Measurements from ENCODE around the gene SPDYE2.
"Not testable (repeated sequence)": the region's sequence is repeated elsewhere in the genome, so short reads cannot be mapped to it uniquely, and the experiment has no call there.

Gene SPDYE2

DNA sequence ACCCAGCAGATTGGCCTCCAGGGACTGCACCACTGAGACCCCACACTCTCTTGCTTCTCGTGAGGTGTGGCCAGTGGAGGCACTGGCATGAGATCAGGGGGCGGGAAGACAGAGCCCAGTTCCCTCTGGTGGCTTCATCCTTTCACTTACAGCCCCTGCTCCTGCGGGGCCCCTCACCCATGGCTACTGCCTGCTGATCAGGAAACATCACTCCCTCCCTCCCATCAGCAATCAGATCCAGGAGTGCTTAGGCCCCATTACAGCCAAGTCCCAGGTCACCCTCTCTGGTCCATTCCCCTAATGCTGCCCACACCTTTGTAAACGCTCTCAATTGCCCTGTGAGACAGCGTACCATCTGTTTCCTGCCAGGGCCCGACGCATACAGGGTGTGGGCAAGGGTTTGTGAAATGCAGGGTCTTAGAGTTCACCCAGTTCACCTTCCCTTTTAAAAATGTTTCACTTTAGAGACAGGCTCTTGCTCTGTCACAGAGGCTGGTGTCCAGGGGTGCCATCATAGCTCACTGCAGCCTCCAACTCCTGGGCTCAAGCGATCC lies 15.9 kb upstream of the SPDYE2 start:
- FAIRE-seq; DNase-seq (ENCODE audit: low spot score): not testable (repeated sequence)

DNA sequence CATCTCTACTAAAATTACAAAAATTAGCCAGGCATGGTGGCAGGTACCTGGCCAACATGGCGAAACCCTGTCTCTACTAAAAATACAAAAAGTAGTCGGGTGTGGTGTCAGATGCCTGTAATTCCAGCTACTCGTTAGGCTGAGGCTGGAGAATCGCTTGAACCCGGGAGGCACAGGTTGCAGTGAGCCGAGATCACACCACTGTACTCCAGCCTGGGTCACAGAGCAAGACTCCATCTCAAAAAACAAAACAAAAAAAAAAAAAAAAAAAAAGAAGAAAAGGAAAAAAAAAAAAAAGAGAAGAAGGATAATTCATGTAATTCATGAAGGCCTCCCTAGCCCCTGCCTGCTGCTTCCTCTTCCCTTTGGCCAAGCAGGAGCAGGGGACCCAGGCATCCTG lies 10.4 kb upstream of the SPDYE2 start:
- not testable (repeated sequence) for DNase-seq (ENCODE audit: low spot score); FAIRE-seq

DNA sequence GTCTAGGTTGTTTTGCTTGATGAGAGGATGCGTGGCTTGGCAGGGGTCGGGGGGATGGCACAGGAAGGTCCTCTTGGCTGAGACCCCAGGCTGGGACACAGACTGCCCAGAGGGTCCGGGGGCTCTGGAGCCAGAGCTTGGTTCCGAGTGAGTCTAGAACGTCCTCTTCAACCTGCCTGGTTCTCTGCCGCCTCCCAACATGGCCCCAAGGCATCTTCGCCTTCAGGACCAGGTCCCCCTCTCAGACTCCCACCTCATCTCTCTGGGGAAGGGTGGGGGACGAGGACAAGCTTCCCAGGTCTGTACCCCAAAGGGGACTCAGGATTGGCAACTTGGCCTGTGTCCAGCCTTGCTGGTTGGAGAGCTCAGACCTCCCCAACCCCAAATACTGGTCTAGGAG lies 8.9 kb upstream of the SPDYE2 start:
- FAIRE-seq; DNase-seq (ENCODE audit: low spot score): not testable (repeated sequence)

DNA sequence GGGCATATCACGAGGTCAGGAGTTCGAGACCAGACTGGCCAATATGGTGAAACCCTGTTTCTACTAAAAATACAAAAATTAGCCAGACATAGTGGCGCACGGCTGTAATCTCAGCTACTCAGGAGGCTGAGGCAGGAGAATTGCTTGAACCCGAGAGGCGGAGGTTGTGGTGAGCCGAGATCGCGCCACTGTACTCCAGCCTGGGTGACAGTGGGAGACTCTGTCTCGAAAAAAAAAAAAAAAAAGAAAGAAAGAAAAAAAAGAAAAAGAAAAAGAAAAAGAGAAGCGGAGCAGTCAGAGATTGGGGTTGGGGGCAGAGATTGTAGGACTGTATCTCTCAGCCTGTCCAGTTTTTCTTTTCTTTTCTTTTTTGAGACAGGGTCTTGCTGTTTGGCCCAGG lies 8.3 kb upstream of the SPDYE2 start:
- not testable (repeated sequence) for DNase-seq (ENCODE audit: low spot score); FAIRE-seq

DNA sequence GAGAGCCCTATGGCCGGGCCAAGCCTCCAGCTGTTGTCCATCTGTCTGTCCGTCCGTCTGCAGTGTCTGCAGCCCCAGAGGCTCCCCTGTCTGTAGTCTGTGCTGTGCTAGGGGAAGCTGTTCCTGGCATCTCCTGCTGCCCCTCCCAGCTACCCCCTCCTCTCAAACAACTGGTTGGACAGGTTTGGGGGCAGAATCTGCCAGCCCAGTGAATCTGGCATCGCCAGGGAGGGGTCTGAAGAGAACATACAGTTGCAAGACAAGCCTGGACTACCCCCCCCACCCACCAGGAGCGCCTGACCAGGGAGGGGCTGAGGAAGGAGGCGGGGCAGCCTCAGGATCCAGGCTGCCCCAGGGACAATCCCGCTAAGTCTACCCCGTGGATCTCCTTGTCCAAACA lies 7.4 kb upstream of the SPDYE2 start, which contains the start of gene UPK3BL2:
Gene UPK3BL2, minus strand, starts transcription at position 101 of the 400 bp plus-strand sequence. Its CDS starts 60 bp downstream, at position 41.
- not testable (repeated sequence) for DNase-seq (ENCODE audit: low spot score); FAIRE-seq

DNA sequence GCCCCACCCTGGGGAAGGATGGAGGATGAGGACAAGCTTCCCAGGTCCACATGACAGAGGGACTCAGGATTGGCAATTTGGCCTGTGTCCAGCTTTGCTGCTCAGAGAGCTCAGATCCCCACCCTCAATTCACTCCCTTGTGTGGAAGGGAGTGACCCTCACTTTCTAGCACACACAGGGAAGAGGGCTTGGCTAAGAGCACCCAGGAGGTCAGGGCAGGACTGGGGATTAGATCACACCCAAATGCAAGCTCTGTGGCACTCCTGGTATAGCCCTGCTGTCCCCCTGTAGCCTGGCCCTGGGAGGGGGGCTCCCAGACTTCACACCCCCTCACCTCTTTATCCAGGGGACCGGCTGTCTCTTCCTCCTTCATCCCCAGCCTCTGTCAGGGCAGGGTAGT lies 6.7 kb upstream of the SPDYE2 start:
- DNase-seq (ENCODE audit: low spot score); FAIRE-seq: not testable (repeated sequence)

DNA sequence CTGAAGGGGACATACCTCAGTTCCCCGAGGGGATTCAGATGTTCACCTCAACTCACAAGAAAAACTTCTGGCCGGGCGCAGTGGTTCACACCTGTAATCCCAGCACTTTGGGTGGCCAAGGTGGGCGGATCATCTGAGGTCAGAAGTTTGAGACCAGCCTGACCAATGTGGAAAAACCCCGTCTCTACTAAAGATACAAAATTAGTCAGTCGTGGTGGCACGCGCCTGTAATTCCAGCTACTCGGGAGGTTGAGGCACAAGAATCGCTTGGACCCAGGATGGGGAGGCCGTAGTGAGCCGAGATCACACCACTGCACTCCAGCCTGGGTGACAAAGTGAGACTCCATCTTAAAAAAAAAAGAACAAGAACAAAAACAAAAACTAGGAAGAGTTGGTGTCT lies 5.7 kb upstream of the SPDYE2 start:
- FAIRE-seq; DNase-seq (ENCODE audit: low spot score): not testable (repeated sequence)

DNA sequence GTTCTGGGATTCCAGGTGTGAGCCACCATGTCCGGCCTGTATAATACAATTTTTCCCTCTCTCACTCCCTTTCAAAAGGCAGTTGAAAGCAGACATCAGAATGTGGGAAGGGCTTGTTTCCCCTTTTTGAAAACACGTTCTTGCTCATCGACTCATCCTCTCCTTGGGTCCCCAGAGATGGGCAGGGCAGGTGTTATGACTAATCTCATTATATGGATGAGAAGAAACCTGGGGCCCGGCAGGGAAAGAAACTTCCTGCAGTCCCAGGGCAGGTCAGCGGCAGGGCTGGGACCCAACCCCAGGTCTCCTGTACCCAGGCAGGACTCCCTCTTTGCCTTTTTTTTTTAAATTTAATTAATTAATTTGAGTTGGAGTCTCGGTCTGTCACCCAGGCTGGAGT lies 4.7 kb upstream of the SPDYE2 start:
- FAIRE-seq; DNase-seq (ENCODE audit: low spot score): not testable (repeated sequence)

DNA sequence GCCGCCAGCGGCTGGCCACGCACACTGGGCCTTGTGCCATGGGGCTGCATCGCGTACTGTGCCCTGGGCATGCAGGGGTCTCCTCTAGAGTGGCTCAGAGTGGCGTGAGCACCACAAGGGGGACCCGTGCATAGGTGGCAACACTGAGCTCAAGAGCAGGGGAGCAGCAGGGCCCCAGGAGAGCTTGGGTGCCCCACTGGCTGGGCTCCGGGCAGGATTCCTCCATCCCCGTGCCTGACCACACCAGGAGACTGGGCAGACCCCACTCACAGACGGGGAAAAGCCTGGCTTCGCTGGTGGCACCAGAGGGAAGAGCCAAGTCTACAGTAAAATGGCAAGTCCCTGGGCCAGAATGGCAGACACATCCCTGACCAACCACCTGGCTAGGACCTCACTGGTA lies 17.6 kb downstream of the SPDYE2 start:
- FAIRE-seq; DNase-seq (ENCODE audit: low spot score): not testable (repeated sequence)

DNA sequence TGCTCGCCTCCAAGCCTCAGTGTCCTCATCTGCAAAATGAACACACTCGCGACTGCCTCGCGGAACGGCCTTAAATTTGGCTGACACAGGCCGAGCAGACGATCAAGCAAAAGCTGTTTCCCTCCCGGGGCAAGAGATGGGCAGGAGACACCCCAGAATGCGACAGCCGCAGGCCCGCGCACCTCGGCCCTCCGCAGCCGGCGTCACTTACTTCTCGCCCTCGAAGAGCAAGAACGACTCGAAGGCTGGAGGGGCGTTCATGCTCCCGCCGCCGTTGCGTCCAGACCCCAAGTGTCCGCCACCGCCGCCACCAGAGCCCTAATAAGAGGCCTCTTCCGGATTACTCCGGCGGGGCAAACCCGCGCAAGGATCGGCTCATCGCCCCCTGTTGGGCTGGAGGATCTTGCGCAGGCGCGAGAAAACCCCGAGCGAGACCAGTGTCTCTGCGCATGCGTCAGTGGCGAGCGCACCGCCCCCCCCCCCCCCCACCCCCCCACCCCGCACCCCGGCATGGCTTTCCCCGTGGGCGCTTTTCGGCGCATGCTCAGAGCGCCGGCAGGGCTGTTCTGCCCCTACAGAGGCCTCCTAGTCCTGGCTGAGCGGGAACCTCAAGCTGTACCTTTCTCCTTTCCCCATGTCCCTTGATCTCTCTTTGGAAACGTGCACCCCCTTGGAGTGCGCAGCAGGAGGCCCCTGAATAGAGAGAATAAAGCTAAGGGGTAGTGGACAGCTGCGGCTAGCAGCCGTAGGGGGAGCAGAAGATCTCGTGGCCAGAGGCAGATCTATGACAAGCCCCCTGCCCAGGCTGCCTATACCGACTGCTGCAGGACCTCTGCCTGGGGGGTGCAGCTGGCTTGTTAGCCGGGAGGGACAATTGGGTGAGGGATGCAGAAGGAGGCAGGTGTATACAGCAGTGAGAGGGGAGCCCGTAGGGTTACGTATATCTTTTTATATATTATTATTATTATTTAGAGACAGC lies 21.5 kb downstream of the SPDYE2 start, which contains the start of gene POLR2J3:
Gene POLR2J3, minus strand, starts transcription at position 323 of the 979 bp plus-strand sequence. Its CDS starts 62 bp downstream, at position 261.
- not testable (repeated sequence) for FAIRE-seq; DNase-seq (ENCODE audit: low spot score)

DNA sequence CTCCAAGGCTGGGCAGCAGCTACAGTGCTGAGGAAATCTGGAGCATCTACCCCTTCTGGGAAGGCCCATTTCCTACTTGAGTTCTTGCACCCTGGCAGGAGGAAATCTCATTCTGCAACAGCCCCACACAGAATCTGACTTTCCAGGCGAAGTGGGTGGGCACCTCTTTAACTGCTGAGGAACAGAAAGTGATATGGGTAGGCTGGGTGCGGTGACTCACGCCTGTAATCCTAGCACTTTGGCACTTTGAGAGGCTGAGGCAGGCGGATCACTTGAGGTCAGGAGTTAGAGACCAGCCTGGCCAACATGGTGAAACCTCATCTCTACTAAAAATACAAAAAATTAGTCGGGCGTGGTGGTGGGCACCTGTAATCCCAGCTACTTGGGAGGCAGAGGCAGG lies 23.6 kb downstream of the SPDYE2 start:
- not testable (repeated sequence) for DNase-seq (ENCODE audit: low spot score); FAIRE-seq

DNA sequence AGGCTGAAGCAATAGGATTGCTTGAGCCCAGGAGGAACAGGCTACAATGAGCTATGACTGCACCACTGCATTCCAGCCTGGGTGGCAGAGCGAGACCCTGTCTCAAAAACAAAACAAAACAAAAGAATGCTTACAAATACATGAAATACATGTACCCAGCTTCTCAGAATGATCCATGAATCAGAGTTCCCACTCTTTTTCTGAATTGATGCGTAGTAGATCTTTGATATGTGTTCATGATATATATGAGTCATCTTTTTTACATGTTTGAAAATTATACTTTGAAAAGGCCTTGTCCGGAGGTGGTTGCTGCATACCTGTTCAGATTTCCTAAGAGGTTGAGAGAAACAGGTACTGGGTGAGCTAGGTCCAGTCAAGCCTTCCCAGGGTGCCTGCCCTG lies 25.3 kb downstream of the SPDYE2 start:
- FAIRE-seq; DNase-seq (ENCODE audit: low spot score): not testable (repeated sequence)

DNA sequence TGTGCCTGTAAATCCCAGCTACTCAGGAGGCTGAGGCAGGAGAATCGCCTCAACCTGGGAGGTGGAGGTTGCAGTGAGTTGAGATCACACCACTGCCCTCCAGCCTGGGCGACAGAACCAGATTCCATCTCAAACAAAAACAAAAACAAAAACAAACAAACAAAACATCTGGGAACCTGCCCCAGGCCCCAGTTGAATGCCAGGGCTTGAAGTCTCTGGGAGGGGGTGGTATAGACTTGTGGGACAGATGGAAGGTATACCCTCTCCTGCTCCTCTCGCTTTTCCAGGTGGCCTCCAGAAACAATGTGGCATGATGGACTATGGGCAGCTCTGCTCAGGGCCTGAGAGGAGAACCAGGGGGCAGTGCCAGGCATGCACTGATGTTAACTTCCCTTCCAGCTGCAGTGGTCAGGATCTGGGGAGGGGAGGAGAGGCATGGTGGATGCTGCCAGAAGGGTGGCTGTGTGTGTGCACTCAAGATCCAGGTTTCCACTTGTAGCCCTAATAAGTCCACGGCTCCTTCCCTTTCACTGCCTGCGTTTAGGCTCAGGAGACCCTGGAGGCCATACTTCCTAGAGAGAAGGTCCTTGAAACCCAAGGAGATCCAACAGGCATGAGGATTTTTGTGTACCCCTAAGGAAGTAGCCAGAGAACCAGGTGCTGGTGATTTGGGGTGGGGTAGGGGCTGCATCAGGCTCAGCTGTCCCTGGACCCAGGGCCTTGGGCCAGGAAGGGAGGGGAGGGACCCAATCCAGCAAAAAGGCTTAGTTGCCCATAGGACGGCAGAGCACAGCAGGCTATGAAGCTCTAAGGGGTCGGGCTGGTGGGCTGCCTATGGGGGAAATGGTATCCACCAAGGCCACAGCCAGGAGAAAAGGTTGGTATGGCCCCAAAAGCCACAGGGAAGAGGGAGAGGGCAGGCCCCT lies 26.6 kb downstream of the SPDYE2 start:
- FAIRE-seq; DNase-seq (ENCODE audit: low spot score): not testable (repeated sequence)

DNA sequence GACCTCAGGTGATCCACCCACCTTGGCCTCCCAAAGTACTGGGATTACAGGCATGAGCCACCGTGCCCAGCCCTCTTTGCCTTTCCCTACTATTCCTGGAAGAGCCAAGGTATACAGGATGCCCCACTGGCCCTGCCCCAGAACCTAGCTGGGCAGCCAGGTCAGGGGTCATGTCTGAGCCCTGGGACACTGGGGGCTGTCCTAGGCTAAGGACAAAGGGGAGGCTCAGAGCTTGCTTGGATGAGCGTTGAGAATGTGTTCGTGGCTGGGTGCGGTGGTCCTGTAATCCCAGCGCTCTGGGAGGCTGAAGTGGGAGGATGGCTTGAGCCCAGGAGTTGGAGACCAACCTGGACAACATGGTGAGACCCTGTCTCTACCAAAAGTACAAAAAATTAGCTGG lies 27.5 kb downstream of the SPDYE2 start:
- not testable (repeated sequence) for DNase-seq (ENCODE audit: low spot score); FAIRE-seq

DNA sequence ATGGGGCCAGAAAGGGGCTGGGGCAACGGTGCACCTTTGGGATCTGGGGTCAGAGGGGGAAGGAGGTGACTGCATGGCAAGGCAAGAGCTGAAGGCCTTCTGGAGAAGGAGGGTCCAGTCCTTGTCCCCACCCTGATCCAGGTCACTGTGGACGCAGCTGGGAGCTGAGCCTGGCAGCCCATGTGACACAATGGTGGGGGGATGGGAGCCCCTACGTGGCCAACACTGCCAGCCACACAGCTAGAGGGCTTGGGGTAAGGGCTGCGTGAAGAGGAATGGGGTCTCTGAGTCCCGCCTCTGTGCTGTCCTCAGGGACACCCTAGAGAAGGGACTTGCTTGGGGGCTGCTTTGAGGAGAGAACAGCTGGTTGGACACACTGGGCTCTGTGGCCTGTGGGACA lies 30.7 kb downstream of the SPDYE2 start:
- FAIRE-seq; DNase-seq (ENCODE audit: low spot score): not testable (repeated sequence)

DNA sequence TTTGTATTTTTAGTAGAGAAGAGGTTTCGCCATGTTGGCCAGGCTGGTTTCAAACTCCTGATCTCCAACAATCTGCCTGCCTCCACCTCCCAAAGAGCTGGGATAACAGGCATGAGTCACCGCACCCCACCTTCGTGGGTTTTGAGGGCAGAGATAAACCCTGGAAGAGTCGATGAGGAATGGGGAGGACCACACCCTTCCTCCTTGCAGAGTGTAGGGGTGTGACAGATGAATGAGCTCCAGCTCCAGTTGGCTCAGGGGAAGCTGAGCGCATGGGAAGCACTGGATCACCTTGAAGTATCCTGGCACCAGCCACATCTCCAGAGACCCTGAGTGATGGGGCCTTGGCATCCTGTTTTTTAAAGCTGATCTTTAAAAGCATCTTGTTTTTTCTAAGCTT lies 32.5 kb downstream of the SPDYE2 start:
- not testable (repeated sequence) for DNase-seq (ENCODE audit: low spot score); FAIRE-seq

DNA sequence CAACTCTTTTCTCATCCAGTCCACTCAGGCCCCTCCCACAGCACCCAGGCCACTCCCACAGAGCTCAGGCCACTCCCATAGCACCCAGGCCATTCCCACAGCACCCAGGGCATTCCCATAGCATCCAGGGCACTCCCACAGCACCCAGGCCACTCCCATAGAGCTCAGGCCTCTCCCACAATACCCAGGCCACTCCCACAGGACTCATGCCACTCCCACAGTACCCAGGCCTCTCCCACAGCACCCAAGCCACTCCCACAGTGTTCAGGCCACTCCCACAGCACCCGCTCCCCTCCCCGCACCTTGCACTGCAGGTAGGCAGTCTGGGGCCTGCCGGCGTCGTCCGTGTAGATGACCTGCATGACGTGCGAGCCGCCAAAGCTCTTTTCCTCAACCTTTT lies 38.8 kb downstream of the SPDYE2 start:
- DNase-seq (ENCODE audit: low spot score); FAIRE-seq: not testable (repeated sequence)

DNA sequence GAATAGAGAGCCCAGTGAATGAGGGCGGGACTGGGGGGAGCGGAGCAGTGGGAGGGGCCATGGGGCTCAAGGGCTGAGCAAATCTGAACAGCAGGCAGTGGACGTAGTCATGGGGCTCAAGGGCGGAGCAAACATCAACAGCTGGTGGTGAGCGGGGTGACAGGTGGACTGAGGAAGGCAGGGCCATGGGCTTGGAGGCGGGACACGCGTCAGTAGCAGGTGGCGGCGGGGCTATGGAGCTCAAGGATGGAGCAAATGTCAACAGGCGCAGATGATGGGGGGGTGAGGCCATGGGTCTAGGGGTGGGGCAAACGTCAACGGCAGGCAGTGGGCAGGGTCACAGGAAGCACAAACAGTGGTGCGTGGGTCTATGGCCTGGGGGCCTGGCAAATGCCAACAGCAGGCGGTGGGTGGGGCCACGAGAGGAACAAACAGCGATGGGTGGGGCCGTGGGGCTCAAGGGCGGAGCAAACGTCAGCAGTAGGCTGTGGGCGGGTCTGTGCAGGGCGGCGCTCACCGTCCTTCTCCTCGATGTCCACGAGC lies 41.5 kb downstream of the SPDYE2 start:
- FAIRE-seq, result not testable (repeated sequence)

DNA sequence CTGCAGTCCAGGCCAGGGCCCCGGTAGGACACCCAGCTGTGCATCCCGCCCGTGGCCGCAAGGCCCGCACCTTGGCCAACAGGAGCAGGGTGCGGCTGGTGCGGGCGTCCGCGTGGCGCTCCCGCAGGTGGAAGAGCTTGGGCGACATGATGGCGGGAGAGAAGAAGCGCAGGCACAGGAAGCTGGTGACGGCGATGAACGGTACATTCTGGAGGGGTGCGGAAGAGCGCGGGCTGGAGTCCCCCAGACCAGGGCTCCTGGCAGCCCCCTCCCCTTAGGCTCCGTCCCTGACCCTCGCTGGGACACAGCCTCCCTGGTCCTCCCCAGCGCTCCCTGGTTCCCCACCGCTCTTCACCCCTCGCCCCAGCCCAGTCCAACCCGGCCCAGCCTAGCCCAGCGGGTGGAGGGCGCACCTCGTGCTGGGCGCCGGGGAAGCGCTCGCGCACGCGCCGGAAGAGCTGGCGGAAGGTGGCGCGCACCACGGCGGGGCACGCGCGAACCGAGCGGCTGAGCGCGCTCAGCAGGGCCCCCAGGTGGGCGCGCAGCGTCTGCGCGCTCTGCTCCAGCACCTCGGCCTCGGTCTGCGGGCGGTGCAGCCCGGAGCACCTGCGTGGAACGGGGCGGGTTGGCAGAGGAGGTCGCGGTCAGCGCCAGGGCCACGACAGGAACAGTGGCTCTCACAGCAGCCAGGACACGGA lies 42.8 kb downstream of the SPDYE2 start:
- DNase-seq (ENCODE audit: low spot score); FAIRE-seq: not testable (repeated sequence)

More for the DNA sequence above, 41.5 kb downstream of the SPDYE2 start:
- DNase-seq (ENCODE audit: low spot score), result not testable (repeated sequence)

DNA sequence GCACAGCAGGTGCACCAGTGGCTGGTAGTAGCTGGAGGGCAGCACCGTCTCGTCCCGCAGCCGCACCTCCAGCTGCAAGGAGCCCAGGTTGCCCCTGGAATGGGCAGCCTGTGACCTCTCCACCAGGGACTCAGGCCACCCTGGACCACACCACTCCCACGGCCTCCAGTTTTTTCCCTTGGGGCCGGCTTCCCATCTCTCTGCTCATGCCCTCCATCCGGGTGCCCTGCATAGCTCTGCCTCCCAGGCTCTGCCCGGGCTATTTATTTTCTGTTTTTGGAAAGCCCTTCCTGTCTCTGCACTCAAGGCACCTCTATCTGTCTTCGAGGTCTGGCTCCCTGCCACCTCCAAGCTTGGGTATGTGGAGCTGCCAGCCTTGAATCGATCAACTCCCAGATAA lies 45.0 kb downstream of the SPDYE2 start:
- not testable (repeated sequence) for DNase-seq (ENCODE audit: low spot score); FAIRE-seq

Measured in urothelium cell line (cell line).